H9 (cell line): ENCODE data around the gene SFMBT1. TPM values are rescaled to one million over a fixed set of nuclear protein-coding genes. Genes with fewer than 3 reads are reported as not detected.

ENCODE experiments used
- DNase-seq: peaks from one replicate; pipeline ENCODE4 v3.0.0-alpha.2; 2017
- H2AFZ ChIP-seq: one replicate; pipeline ENCODE4 v1.6.1; 2013; ENCODE audit warnings: mild to moderate bottlenecking, low read length, control low read depth, moderate library complexity
- H2AK5ac ChIP-seq: 2 replicates; pipeline ENCODE4 v1.6.1; 2013; ENCODE audit warnings: low read length, control low read depth, mixed read lengths; ENCODE audit not compliant: insufficient read length
- H2BK120ac ChIP-seq: one replicate; pipeline ENCODE4 v1.6.1; 2013; ENCODE audit warnings: low read depth, mild to moderate bottlenecking, low read length, control low read depth, inconsistent platforms; ENCODE audit not compliant: poor library complexity, severe bottlenecking
- H2BK12ac ChIP-seq: 2 replicates; pipeline ENCODE4 v1.6.1; 2013; ENCODE audit warnings: low read length, control low read depth, mixed read lengths, low read depth; ENCODE audit not compliant: insufficient read length
- H2BK15ac ChIP-seq: 2 replicates; pipeline ENCODE4 v1.6.1; 2013; ENCODE audit warnings: low read depth, low read length, control low read depth
- H2BK20ac ChIP-seq: one replicate; pipeline ENCODE4 v1.6.1; 2013; ENCODE audit warnings: low read depth, mild to moderate bottlenecking, low read length, control low read depth, inconsistent platforms; ENCODE audit not compliant: poor library complexity, severe bottlenecking
- H2BK5ac ChIP-seq: 2 replicates; pipeline ENCODE4 v1.6.1; 2013; ENCODE audit warnings: low read length, control low read depth, mixed read lengths; ENCODE audit not compliant: insufficient read length
- H3K14ac ChIP-seq: 2 replicates; pipeline ENCODE4 v1.6.1; 2013; ENCODE audit warnings: low read length, control low read depth; ENCODE audit not compliant: insufficient read depth
- H3K18ac ChIP-seq: 2 replicates; pipeline ENCODE4 v1.6.1; 2013; ENCODE audit warnings: low read depth, mild to moderate bottlenecking, mixed read lengths, low read length, control low read depth; ENCODE audit not compliant: insufficient read length
- H3K23ac ChIP-seq: 2 replicates; pipeline ENCODE4 v1.6.1; 2013; ENCODE audit warnings: low read length, control low read depth, mixed read lengths, low read depth; ENCODE audit not compliant: insufficient read length
- H3K23me2 ChIP-seq: 2 replicates; pipeline ENCODE4 v1.6.1; 2013; ENCODE audit warnings: low read depth, mild to moderate bottlenecking, mixed read lengths, low read length, control low read depth; ENCODE audit not compliant: insufficient read length, poor library complexity, severe bottlenecking
- H3K27ac ChIP-seq: 2 replicates; pipeline ENCODE4 v1.5.1; 2013; ENCODE audit warnings: low read length, control low read depth, mixed read lengths, low read depth; ENCODE audit not compliant: insufficient read length
- H3K27me3 ChIP-seq: 2 replicates; pipeline ENCODE4 v1.6.1; 2013; ENCODE audit warnings: low read length, control low read depth, inconsistent platforms; ENCODE audit not compliant: insufficient read depth
- H3K4ac ChIP-seq: 2 replicates; pipeline ENCODE4 v1.6.1; 2013; ENCODE audit warnings: low read depth, mild to moderate bottlenecking, control low read depth, inconsistent platforms, low read length, moderate library complexity
- H3K4me1 ChIP-seq: 2 replicates; pipeline ENCODE4 v1.6.1; 2013; ENCODE audit warnings: low read length, control low read depth, inconsistent platforms; ENCODE audit not compliant: insufficient read depth
- H3K4me2 ChIP-seq: 2 replicates; pipeline ENCODE4 v1.6.1; 2013; ENCODE audit warnings: low read length, control low read depth, mixed read lengths; ENCODE audit not compliant: insufficient read length, insufficient read depth
- H3K56ac ChIP-seq: 2 replicates; pipeline ENCODE4 v1.6.1; 2013; ENCODE audit warnings: low read depth, mild to moderate bottlenecking, mixed read lengths, low read length, control low read depth; ENCODE audit not compliant: insufficient read length
- H3K79me1 ChIP-seq: 2 replicates; pipeline ENCODE4 v1.6.1; 2013; ENCODE audit warnings: low read depth, mild to moderate bottlenecking, moderate library complexity, low read length, control low read depth, inconsistent platforms; ENCODE audit not compliant: insufficient read depth, poor library complexity, severe bottlenecking
- H3K79me2 ChIP-seq: 2 replicates; pipeline ENCODE4 v1.6.1; 2013; ENCODE audit warnings: low read length, control low read depth, inconsistent platforms; ENCODE audit not compliant: insufficient read depth
- H3K9ac ChIP-seq: 2 replicates; pipeline ENCODE4 v1.6.1; 2013; ENCODE audit warnings: low read length, control low read depth, mixed read lengths; ENCODE audit not compliant: insufficient read length; ENCODE audit errors: extremely low read depth
- H3K9me3 ChIP-seq: one replicate; pipeline ENCODE4 v1.6.1; 2013; ENCODE audit warnings: low read depth, low read length, inconsistent platforms; ENCODE audit not compliant: control insufficient read depth
- H3T11ph ChIP-seq: one replicate; pipeline ENCODE4 v1.6.1; 2013; ENCODE audit warnings: mild to moderate bottlenecking, low read length, control low read depth, inconsistent platforms
- H4K20me1 ChIP-seq: one replicate; pipeline ENCODE4 v1.6.1; 2013; ENCODE audit not compliant: control insufficient read depth, insufficient read length, insufficient read depth
- H4K5ac ChIP-seq: 2 replicates; pipeline ENCODE4 v1.6.1; 2013; ENCODE audit warnings: low read depth, mild to moderate bottlenecking, mixed read lengths, low read length, control low read depth; ENCODE audit not compliant: insufficient read length
- H4K8ac ChIP-seq: replicated peaks from 2 replicates; pipeline ENCODE4 v1.6.1; 2013; ENCODE audit warnings: low read length, control low read depth, mixed read lengths, low read depth; ENCODE audit not compliant: insufficient read length
- H4K91ac ChIP-seq: 2 replicates; pipeline ENCODE4 v1.6.1; 2013; ENCODE audit warnings: low read depth, mild to moderate bottlenecking, moderate library complexity, mixed read lengths, low read length, control low read depth; ENCODE audit not compliant: insufficient read length
- H3K27ac Mint-ChIP-seq, 3 experiments: 2 replicates in 2 of 3; 3 replicates in 1 of 3; pipeline ENCODE4 v1.8.0; 2020 to 2021; ENCODE audit warnings: mixed read lengths in 3 of 3, mild to moderate bottlenecking in 1 of 3, moderate library complexity in 1 of 3
- H3K27me3 Mint-ChIP-seq: 2 replicates; pipeline ENCODE4 v1.8.0; 2021; ENCODE audit warnings: low read depth, mild to moderate bottlenecking, moderate library complexity, mixed read lengths
- H3K36me3 Mint-ChIP-seq, 3 experiments: 2 replicates in 2 of 3; 3 replicates in 1 of 3; pipeline ENCODE4 v1.8.0; 2020 to 2021; ENCODE audit warnings: low read depth in 3 of 3, mixed read lengths in 3 of 3; ENCODE audit not compliant: insufficient read depth in 1 of 3
- H3K4me1 Mint-ChIP-seq, 2 experiments: 2 replicates each; pipeline ENCODE4 v1.8.0; 2020; ENCODE audit warnings: mixed read lengths in 2 of 2
- H3K4me3 Mint-ChIP-seq, 2 experiments: 2 replicates in 1 of 2; 3 replicates in 1 of 2; pipeline ENCODE4 v1.8.0; 2020 to 2021; ENCODE audit warnings: mild to moderate bottlenecking in 2 of 2, mixed read lengths in 2 of 2, moderate library complexity in 1 of 2
- H3K9me3 Mint-ChIP-seq, 2 experiments: 2 replicates in 1 of 2; 3 replicates in 1 of 2; pipeline ENCODE4 v1.8.0; 2020; ENCODE audit warnings: mild to moderate bottlenecking in 2 of 2, mixed read lengths in 2 of 2, moderate library complexity in 1 of 2
- CTCF ChIP-seq: fragments of 200-600 bp; sonication (generic); conservative IDR thresholded peaks from 3 replicates; pipeline ENCODE4 v1.8.0; 2021; ENCODE audit warnings: antibody characterized with exemption, mild to moderate bottlenecking
- WGBS: extraction: QIAGEN DNeasy Blood & Tissue Kit; methylation state at CpG from one replicate; pipeline ENCODE4 v1.1.7; 2013; ENCODE audit warnings: missing lambda C conversion rate, low lambda C conversion rate, mixed read lengths; ENCODE audit not compliant: insufficient read length; ENCODE audit errors: extremely low coverage; 5-methylcytosine and 5-hydroxymethylcytosine counted together
- total RNA-seq: library from RNA; stranded (reverse); gene quantifications from 2 replicates; pipeline ENCODE4 v1.2.1, GENCODE V29; 2021

The SFMBT1 gene
- total RNA-seq, 1 experiment from 2014 or later, result 15.3 TPM

DNA sequence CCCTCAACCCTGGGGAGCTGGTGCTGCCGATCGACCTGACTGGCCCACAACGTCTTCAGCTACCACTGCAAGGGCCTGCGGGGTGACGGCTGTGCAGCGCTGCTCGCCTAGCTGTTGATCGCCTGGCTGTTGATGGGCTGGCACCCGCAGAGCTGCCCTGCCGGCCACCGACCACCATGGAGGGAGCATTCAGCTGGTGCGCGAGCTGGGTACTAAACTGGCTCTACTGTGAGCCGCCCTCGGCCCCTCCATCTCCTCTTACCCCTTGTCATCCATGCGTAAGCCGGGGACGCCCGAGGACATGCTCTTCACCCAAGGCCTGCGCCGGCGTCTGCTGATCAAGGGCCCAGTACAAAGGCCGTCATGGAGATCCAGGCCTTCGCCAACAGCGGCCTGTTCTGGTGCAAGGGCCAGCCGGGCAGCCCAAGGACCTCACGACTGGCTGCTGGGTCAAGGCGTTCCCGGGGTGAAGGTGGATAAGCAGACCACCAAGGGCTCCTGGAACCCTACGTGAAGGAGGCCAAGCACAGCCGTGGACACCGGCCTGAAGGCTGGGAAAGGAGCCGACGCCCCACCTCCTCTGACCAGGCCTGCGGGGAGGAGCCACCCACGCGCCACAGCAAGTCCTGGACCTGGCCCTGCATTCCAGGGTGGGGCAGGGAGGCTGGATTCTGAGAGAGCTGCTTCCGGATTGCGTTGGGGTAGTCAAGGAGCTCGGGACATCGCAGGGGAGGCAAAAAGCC, 46.9 kb downstream of the SFMBT1 start:
- Histone ChIP-seq H3K9me3 (no peaks in the 10 kb centered on the region), H3K27ac (no peak overlapping the region), H3K18ac (no peak overlapping the region), H2BK15ac (no peak overlapping the region), H2AK5ac (no peak overlapping the region), H3K23ac (no peak overlapping the region), H4K8ac (no peak overlapping the region), H3T11ph (no peak overlapping the region), H3K14ac (no peak overlapping the region; the same call in 1 of the 2 replicates), H3K79me1 (no peaks in the 10 kb centered on the region), H4K5ac (no peak overlapping the region), H3K23me2 (no peaks in the 10 kb centered on the region), H3K4ac (no peak overlapping the region), H4K20me1 (no peaks in the 10 kb centered on the region), H3K27me3 (no peaks in the 10 kb centered on the region), H2BK20ac (no peak overlapping the region), H2BK12ac (no peak overlapping the region), H3K79me2 (no peaks in the 10 kb centered on the region), H3K9ac (no peak overlapping the region), H3K4me2 (no peak overlapping the region), H4K91ac (no peak overlapping the region), H2BK5ac (no peak overlapping the region), H3K4me1 (no peaks in the 10 kb centered on the region), H2BK120ac (no peak overlapping the region), H3K56ac (no peak overlapping the region), H2AFZ (no peak overlapping the region)
- Mint-ChIP-seq H3K9me3 (no peaks in the 10 kb centered on the region), H3K27me3 (no peaks in the 10 kb centered on the region), H3K27ac (0 out of 7 replicates have a peak overlapping the region, but pooled peaks of 1 of the 3 experiments have one; percentile 58), H3K4me3 (no peak overlapping the region), H3K36me3 (peaks cover 0 to 3% (median 0%) of the 10 kb centered on the region in 3 experiments; a peak in 1 of 7 replicates), H3K4me1 (no peaks in the 10 kb centered on the region)
- TF ChIP-seq CTCF, result no peak
- no CpG with 5 or more reads among the region's 41 CpGs for WGBS
- peak; percentile 43 for DNase-seq
